Osteoblast (primary cell): ENCODE measurements around the gene GCFC2. TPM values are rescaled to one million over a fixed set of nuclear protein-coding genes. Genes with fewer than 3 reads are reported as not detected.

ENCODE experiments used
- DNase-seq: peaks from one replicate; pipeline ENCODE4 v3.0.0; 2011; ENCODE audit warnings: low spot score, mixed read lengths; ENCODE audit not compliant: insufficient read length; ENCODE audit errors: missing footprints
- H2AFZ ChIP-seq: 2 replicates; pipeline ENCODE4 v1.6.0; 2011; ENCODE audit warnings: mild to moderate bottlenecking, low read length
- H3K27ac ChIP-seq: 2 replicates; pipeline ENCODE4 v1.5.1; 2011; ENCODE audit warnings: mild to moderate bottlenecking, low read depth, low read length, moderate library complexity
- H3K27me3 ChIP-seq: 2 replicates; pipeline ENCODE4 v1.6.0; 2012; ENCODE audit warnings: mild to moderate bottlenecking, control low read depth, inconsistent platforms, low read length, moderate library complexity; ENCODE audit not compliant: insufficient read depth
- H3K36me3 ChIP-seq: 2 replicates; pipeline ENCODE4 v1.5.1; 2011; ENCODE audit warnings: mild to moderate bottlenecking, low read length, control low read depth, moderate library complexity; ENCODE audit not compliant: insufficient read depth
- H3K4me1 ChIP-seq: 2 replicates; pipeline ENCODE4 v1.5.1; 2011; ENCODE audit warnings: mild to moderate bottlenecking, low read length, control low read depth, moderate library complexity; ENCODE audit not compliant: insufficient read depth
- H3K4me2 ChIP-seq: 2 replicates; pipeline ENCODE4 v1.6.0; 2011; ENCODE audit warnings: mild to moderate bottlenecking, low read length; ENCODE audit not compliant: insufficient read depth
- H3K4me3 ChIP-seq: fragments of 200-600 bp; sonication (generic); 3 replicates; pipeline ENCODE4 v1.5.1; 2012; ENCODE audit warnings: mild to moderate bottlenecking, low read length, inconsistent platforms; ENCODE audit not compliant: insufficient read depth
- H3K79me2 ChIP-seq: 2 replicates; pipeline ENCODE4 v1.6.0; 2012; ENCODE audit warnings: mild to moderate bottlenecking, low read length, control low read depth, inconsistent platforms; ENCODE audit not compliant: insufficient read depth
- H3K9me3 ChIP-seq: 2 replicates; pipeline ENCODE4 v1.5.1; 2011; ENCODE audit warnings: low read depth, low read length, control low read depth
- H4K20me1 ChIP-seq: 2 replicates; pipeline ENCODE4 v1.6.0; 2012; ENCODE audit warnings: mild to moderate bottlenecking, low read length, control low read depth; ENCODE audit not compliant: insufficient read depth
- CTCF ChIP-seq: IDR thresholded peaks from 2 replicates; pipeline ENCODE4 v1.5.1; 2011; ENCODE audit warnings: mild to moderate bottlenecking, low read depth, low read length, moderate library complexity; ENCODE audit errors: extremely low read depth
- total RNA-seq: library from RNA; depleted of rRNA; stranded (reverse); fragments of >200 nt; gene quantifications from 2 replicates; pipeline ENCODE4 v1.2.3, GENCODE V29; 2012

GCFC2 gene
- total RNA-seq, 1 donor: 19.5 TPM

GRCh38 chr2:75710220-75710576, 517 bp downstream of the GCFC2 start:
- peak overlapping the region; percentile 99 for H2AFZ ChIP-seq
- no peak for TF ChIP-seq CTCF
- peaks cover 17% of the 10 kb centered on the region for H3K79me2 ChIP-seq
- peak overlapping the region; percentile 75 for H3K27ac ChIP-seq
- DNase-seq: no peak
- peaks cover 27% of the 10 kb centered on the region for H3K4me1 ChIP-seq
- H3K9me3 ChIP-seq: no peaks in the 10 kb centered on the region
- H3K4me2 ChIP-seq: peak overlapping the region; percentile 79
- peak overlapping the region; percentile 83 for H3K4me3 ChIP-seq
- no peaks in the 10 kb centered on the region for H4K20me1 ChIP-seq
- peaks cover 6% of the 10 kb centered on the region for H3K36me3 ChIP-seq
- no peaks in the 10 kb centered on the region for H3K27me3 ChIP-seq

- peak; percentile 48 for DNase-seq
- H4K20me1 ChIP-seq: no peaks in the 10 kb centered on the region
- peaks cover 27% of the 10 kb centered on the region for H3K4me1 ChIP-seq
- no peak overlapping the region for H3K27ac ChIP-seq
- H3K4me2 ChIP-seq: peak overlapping the region; percentile 79
- H3K4me3 ChIP-seq: peak overlapping the region; percentile 30
- TF ChIP-seq CTCF: no peak
- no peaks in the 10 kb centered on the region for H3K27me3 ChIP-seq
- peaks cover 13% of the 10 kb centered on the region for H3K36me3 ChIP-seq
- peaks cover 17% of the 10 kb centered on the region for H3K79me2 ChIP-seq
- H3K9me3 ChIP-seq: no peaks in the 10 kb centered on the region
- H2AFZ ChIP-seq: no peak overlapping the region
Observed at GRCh38 chr2:75709297-75709696, 1.4 kb downstream of the GCFC2 start.

- DNase-seq: peak; percentile 71
- peaks cover 27% of the 10 kb centered on the region for H3K4me1 ChIP-seq
- no peaks in the 10 kb centered on the region for H4K20me1 ChIP-seq
- H3K4me2 ChIP-seq: peak overlapping the region; percentile 61
- no peaks in the 10 kb centered on the region for H3K27me3 ChIP-seq
- H3K9me3 ChIP-seq: no peaks in the 10 kb centered on the region
- peak overlapping the region; percentile 6 for H2AFZ ChIP-seq
- H3K4me3 ChIP-seq: no peak overlapping the region
- H3K27ac ChIP-seq: peak overlapping the region; percentile 31
- no peak for TF ChIP-seq CTCF
- H3K36me3 ChIP-seq: peaks cover 16% of the 10 kb centered on the region
- H3K79me2 ChIP-seq: peaks cover 17% of the 10 kb centered on the region
Observed at GRCh38 chr2:75707901-75708300, 2.8 kb downstream of the GCFC2 start.

- H3K4me2 ChIP-seq: no peak overlapping the region
- H3K4me3 ChIP-seq: no peak overlapping the region
- H3K27ac ChIP-seq: no peak overlapping the region
- no peak for DNase-seq
- no peak overlapping the region for H2AFZ ChIP-seq
- no peaks in the 10 kb centered on the region for H3K27me3 ChIP-seq
- no peaks in the 10 kb centered on the region for H4K20me1 ChIP-seq
- H3K4me1 ChIP-seq: peaks cover 27% of the 10 kb centered on the region
- no peaks in the 10 kb centered on the region for H3K9me3 ChIP-seq
- peaks cover 17% of the 10 kb centered on the region for H3K79me2 ChIP-seq
- peaks cover 28% of the 10 kb centered on the region for H3K36me3 ChIP-seq
- no peak for TF ChIP-seq CTCF
Observed at GRCh38 chr2:75705921-75706320, 4.8 kb downstream of the GCFC2 start.
